PC-3 (cell line): ENCODE measurements around the gene C11orf91. TPM values are rescaled to one million over a fixed set of nuclear protein-coding genes. Genes with fewer than 3 reads are reported as not detected.
A peak's percentile ranks its signal among the peaks of the same experiment; 100 is the strongest.
"Not testable (repeated sequence)": the region's sequence is repeated elsewhere in the genome, so short reads cannot be mapped to it uniquely, and the experiment has no call there.

Experiments
- ATAC-seq: fragments of 200-7000 bp; cut with Tn5 transposase; 2 replicates; pipeline ENCODE4 v1.9.1; 2020; ENCODE audit warnings: mild to moderate bottlenecking, moderate library complexity
- BruUV-seq: library from RNA; stranded (reverse); fragments of 400-500 nt; replicated peaks from 2 replicates; lab custom pipeline; 2021; lab: Mats Ljungman, UMichigan
- CTCF ChIA-PET: fragments of 300-600 bp; sonication (Branson Sonifier 250); formaldehyde crosslinking; loops from one replicate; lab custom pipeline; 2022; ENCODE audit warnings: antibody characterized with exemption; lab: Charles Lee
- POLR2A ChIA-PET: fragments of 300-600 bp; sonication (Branson Sonifier 250); formaldehyde crosslinking; loops from one replicate; lab custom pipeline; 2022; ENCODE audit warnings: antibody characterized with exemption; ENCODE audit not compliant: unreplicated experiment; lab: Charles Lee
- DNase-seq: peaks from one replicate; pipeline ENCODE4 v3.0.0-alpha.2; 2015
- H2AFZ ChIP-seq: fragments of 300-600 bp; sonication (generic); 2 replicates; pipeline ENCODE4 v1.6.0; 2016; ENCODE audit warnings: antibody characterized with exemption, low read length
- H3F3A ChIP-seq: fragments of 300-600 bp; sonication (generic); one replicate; pipeline ENCODE4 v1.6.0; 2017; ENCODE audit warnings: antibody characterized with exemption, low read length, control low read depth, mild to moderate bottlenecking; ENCODE audit not compliant: unreplicated experiment
- H3K27ac ChIP-seq: fragments of 300-600 bp; sonication (generic); 2 replicates; pipeline ENCODE4 v1.5.1; 2016; ENCODE audit warnings: mild to moderate bottlenecking, low read length
- H3K27me3 ChIP-seq: fragments of 300-600 bp; sonication (generic); 2 replicates; pipeline ENCODE4 v1.6.1; 2016; ENCODE audit warnings: low read length, mixed read lengths
- H3K36me3 ChIP-seq: fragments of 300-600 bp; sonication (generic); 2 replicates; pipeline ENCODE4 v1.6.1; 2016; ENCODE audit warnings: low read depth, mixed run types, low read length, mixed read lengths
- H3K4me1 ChIP-seq: fragments of 300-600 bp; sonication (generic); 2 replicates; pipeline ENCODE4 v1.5.1; 2016; ENCODE audit warnings: low read length; ENCODE audit not compliant: insufficient read depth
- H3K4me2 ChIP-seq: fragments of 300-600 bp; sonication (generic); 2 replicates; pipeline ENCODE4 v1.6.0; 2016; ENCODE audit warnings: low read length
- H3K4me3 ChIP-seq: fragments of 300-600 bp; sonication (generic); 2 replicates; pipeline ENCODE4 v1.5.1; 2016; ENCODE audit warnings: mild to moderate bottlenecking, low read length, mixed read lengths
- H3K79me2 ChIP-seq: fragments of 300-600 bp; sonication (generic); 2 replicates; pipeline ENCODE4 v1.6.1; 2017; ENCODE audit warnings: low read length, mixed read lengths
- H3K9ac ChIP-seq: fragments of 300-600 bp; sonication (generic); 2 replicates; pipeline ENCODE4 v1.6.0; 2016; ENCODE audit warnings: mild to moderate bottlenecking, low read length
- H3K9me2 ChIP-seq: fragments of 300-600 bp; sonication (generic); replicated peaks from 2 replicates; pipeline ENCODE4 v1.6.1; 2016; ENCODE audit warnings: mixed run types, low read length, mixed read lengths
- H3K9me3 ChIP-seq: fragments of 300-600 bp; sonication (generic); 2 replicates; pipeline ENCODE4 v1.6.1; 2016; ENCODE audit warnings: low read length, mixed read lengths
- H4K20me1 ChIP-seq: fragments of 300-600 bp; sonication (generic); 2 replicates; pipeline ENCODE4 v1.6.1; 2016; ENCODE audit warnings: low read length, mixed read lengths
- CTCF ChIP-seq: fragments of 300-600 bp; sonication (generic); conservative IDR thresholded peaks from 2 replicates; pipeline ENCODE4 v1.5.1; 2017; ENCODE audit warnings: antibody characterized with exemption, low read depth, mild to moderate bottlenecking, low read length
- EZH2 ChIP-seq: fragments of 300-600 bp; sonication (generic); IDR thresholded peaks from one replicate; pipeline ENCODE4 v1.6.1; 2017; ENCODE audit warnings: antibody characterized with exemption, mild to moderate bottlenecking, low read length; ENCODE audit not compliant: unreplicated experiment
- EZH2phosphoT487 ChIP-seq: fragments of 300-600 bp; sonication (generic); IDR thresholded peaks from 2 replicates; pipeline ENCODE4 v1.6.1; 2018; ENCODE audit warnings: mild to moderate bottlenecking, antibody characterized with exemption, low read length, borderline replicate concordance
- intact Hi-C: fragments of 100-400 bp; cut with micrococcal nuclease; formaldehyde crosslinking; loops from 2 replicates; pipeline ENCODE4 v1.9.0; 2023
- total RNA-seq: library from RNA; depleted of rRNA; stranded (reverse); fragments of >200 nt; gene quantifications from 2 replicates; pipeline ENCODE4 v1.2.3, GENCODE V29; 2014

The C11orf91 gene
- total RNA-seq, 1 experiment from 2014 or later: not detected

GRCh38 chr11:33708985-33709384, 8.4 kb upstream of the C11orf91 start:
- Histone ChIP-seq H3K9ac (peak overlapping the region; percentile 26; the same call in 1 of the 2 replicates), H3F3A (peaks cover 17% of the 10 kb centered on the region), H3K4me3 (no peak overlapping the region), H3K27ac (peak overlapping the region; percentile 99), H3K9me2 (no peaks in the 10 kb centered on the region), H3K27me3 (no peaks in the 10 kb centered on the region), H3K79me2 (peaks cover 56% of the 10 kb centered on the region), H4K20me1 (no peaks in the 10 kb centered on the region), H2AFZ (no peak overlapping the region), H3K4me1 (peaks cover 66% of the 10 kb centered on the region), H3K4me2 (peak overlapping the region; percentile 48), H3K36me3 (peaks cover 82% of the 10 kb centered on the region), H3K9me3 (no peaks in the 10 kb centered on the region)
- ATAC-seq: no peak
- POLR2A ChIA-PET: interaction anchor here (0.6 to 0.7 kb wide), 2 partner anchors 17 to 20 kb away, joined by 6 to 7 read pairs; no protein-coding TSS in a partner anchor
- peak; percentile 23 for DNase-seq
- intact Hi-C loops: loop anchor here (2.0 kb wide), 1 partner anchor 18 kb away; no protein-coding TSS in a partner anchor
- no TSS peak for BruUV-seq
- no peak for TF ChIP-seq EZH2
- no peak for TF ChIP-seq CTCF
- no peak for TF ChIP-seq EZH2phosphoT487
- CTCF ChIA-PET: interaction anchor here (0.7 kb wide), 1 partner anchor 34 kb away, joined by 3 read pairs; no protein-coding TSS in a partner anchor

DNA sequence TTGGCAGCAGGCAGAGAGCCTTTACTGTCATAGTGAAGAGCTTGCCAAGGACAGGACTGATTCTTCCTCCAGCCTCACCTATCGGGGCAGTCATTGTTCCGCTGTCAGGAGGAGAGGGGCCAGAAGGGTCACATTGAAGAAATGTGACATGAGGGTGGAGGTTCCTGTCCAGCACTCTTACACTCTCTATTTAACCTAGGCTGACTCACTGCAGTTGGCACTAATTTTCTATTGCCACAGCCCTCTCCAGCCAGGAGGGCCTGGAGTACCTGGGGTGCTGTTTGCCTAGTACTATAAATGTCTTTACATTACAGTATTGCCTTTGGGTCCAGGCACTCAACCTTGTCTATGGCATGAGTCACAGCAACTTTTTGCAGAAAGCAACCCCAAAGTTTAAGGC, 7.2 kb upstream of the C11orf91 start:
- H3K4me2 ChIP-seq, H3K9me3 ChIP-seq, H4K20me1 ChIP-seq, CTCF ChIA-PET, H2AFZ ChIP-seq, H3K4me3 ChIP-seq, H3K27me3 ChIP-seq, H3K9me2 ChIP-seq, BruUV-seq: not testable (repeated sequence)
- Histone ChIP-seq H3F3A (peaks cover 23% of the 10 kb centered on the region), H3K36me3 (peaks cover 70% of the 10 kb centered on the region), H3K79me2 (peaks cover 45% of the 10 kb centered on the region), H3K27ac (peak overlapping the region; percentile 99), H3K9ac (peak overlapping the region; percentile 50; the same call in 1 of the 2 replicates), H3K4me1 (peaks cover 77% of the 10 kb centered on the region)
- intact Hi-C loops: loop anchor here (2.0 kb wide), 1 partner anchor 17 kb away; no protein-coding TSS in a partner anchor
- peak; percentile 92 for DNase-seq
- ATAC-seq: peak; percentile 68
- POLR2A ChIA-PET: interaction anchor here (0.6 to 0.9 kb wide), 2 partner anchors 19 to 29 kb away, joined by 3 to 11 read pairs; no protein-coding TSS in a partner anchor

DNA sequence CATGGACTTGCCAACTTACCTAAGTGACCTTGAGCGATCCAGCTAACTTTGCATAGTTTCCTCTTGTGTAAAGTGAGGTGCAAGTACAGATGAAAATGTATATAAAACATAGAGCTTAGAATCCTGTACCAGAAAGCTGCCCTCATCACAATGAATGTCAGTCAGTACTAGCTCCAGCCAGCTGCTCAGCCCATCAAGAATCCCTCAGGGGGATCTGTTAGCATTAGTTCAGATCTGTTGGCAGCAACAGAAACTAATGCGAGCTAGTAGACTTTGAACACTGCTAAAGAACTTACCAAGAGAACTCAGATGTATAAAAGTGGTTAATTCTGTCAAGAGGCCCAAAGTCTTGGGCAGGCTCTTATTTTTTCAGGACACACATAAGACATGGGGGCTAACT, 6.3 kb upstream of the C11orf91 start:
- ATAC-seq (no peak), DNase-seq (no peak)
- Histone ChIP-seq H3K9me3 (no peaks in the 10 kb centered on the region), H4K20me1 (no peaks in the 10 kb centered on the region), H3F3A (peaks cover 27% of the 10 kb centered on the region), H3K36me3 (peaks cover 62% of the 10 kb centered on the region), H3K4me2 (peak overlapping the region; percentile 12; the same call in 1 of the 2 replicates), H3K27ac (peak overlapping the region; percentile 99), H3K4me1 (peaks cover 86% of the 10 kb centered on the region), H3K9me2 (no peaks in the 10 kb centered on the region), H3K4me3 (no peak overlapping the region), H3K79me2 (peaks cover 37% of the 10 kb centered on the region), H3K27me3 (no peaks in the 10 kb centered on the region), H3K9ac (peak overlapping the region; percentile 50; the same call in 1 of the 2 replicates), H2AFZ (no peak overlapping the region)
- ChIA-PET CTCF (no interaction called here), POLR2A (interaction anchor here (0.6 to 0.7 kb wide), 4 partner anchors 9 to 410 kb away, joined by 3 to 4 read pairs (median 3); no protein-coding TSS in a partner anchor)
- BruUV-seq: no TSS peak
- TF ChIP-seq EZH2 (no peak), CTCF (no peak), EZH2phosphoT487 (no peak)
- intact Hi-C loops: no loop called here
